Frontal cortex (tissue), 1 donor: ENCODE results near the gene GDPD4. TPM values are rescaled to one million over a fixed set of nuclear protein-coding genes. Genes with fewer than 3 reads are reported as not detected.

ENCODE experiments used
- total RNA-seq: library from RNA; depleted of rRNA; stranded (reverse); fragments of >200 nt; gene quantifications from one replicate; pipeline ENCODE4 v1.2.3, GENCODE V29; 2014

The GDPD4 gene
- total RNA-seq, 1 donor from 2014 or later = not detected

Other genes starting within 250 kb of the GDPD4 start
- 8.6 TPM for gene CAPN5, start 234.7 kb downstream of the GDPD4 start, total RNA-seq
- gene OMP, start 198.8 kb downstream of the GDPD4 start, total RNA-seq = not detected
- 0.82 TPM for gene MYO7A, start 173.4 kb downstream of the GDPD4 start, total RNA-seq
- 56.7 TPM for gene PAK1, start 172.4 kb upstream of the GDPD4 start, total RNA-seq